ENCODE data around the gene WDR90. TPM values are rescaled to one million over a fixed set of nuclear protein-coding genes. Genes with fewer than 3 reads are reported as not detected.
"Not testable (repeated sequence)": the region's sequence is repeated elsewhere in the genome, so short reads cannot be mapped to it uniquely, and the experiment has no call there.

The WDR90 gene
- total RNA-seq, 1 donor from 2014 or later = 14.8 TPM

DNA sequence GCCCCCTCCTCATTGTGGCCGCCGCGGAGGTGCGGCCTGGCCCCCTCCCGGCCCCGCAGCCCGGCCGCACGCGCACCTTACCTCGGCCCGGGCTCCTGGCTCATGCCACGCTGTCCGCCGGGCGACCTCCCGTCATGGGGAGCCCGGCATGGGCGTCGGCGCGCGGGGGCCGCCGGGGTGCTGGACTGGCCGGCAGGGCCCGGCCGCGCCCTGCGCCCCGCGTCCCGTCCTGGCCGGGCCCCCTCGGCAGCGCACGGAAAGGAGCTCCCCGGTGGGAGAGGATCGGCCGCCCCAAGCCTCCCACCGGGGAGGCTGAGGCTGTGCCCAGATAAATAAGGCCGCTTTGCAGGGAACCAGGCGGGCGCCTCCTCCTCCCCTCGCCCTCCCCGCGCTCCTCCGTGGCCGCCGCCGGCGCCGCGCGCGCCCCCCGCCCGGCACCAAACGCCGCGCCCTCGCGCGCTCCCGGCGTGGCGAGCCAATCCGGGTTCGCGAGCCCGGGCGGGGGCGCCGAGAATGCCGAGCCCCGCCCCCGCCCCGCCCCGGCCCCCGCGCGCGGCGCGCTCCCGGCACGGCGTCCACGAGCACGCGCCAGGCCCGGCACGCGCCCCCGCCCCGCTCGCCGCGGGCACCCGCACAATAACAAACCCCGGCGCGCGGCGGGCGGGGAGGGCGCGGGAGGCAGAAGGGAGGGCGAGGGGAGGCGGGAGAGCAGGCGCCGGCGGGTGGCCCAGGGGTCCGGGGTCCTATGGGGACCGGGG lies 56.4 kb downstream of the WDR90 start, which contains the start of gene FBXL16:
Gene FBXL16 (minus strand): TSS at position 371 of the 758 bp plus-strand sequence. CDS start 8,396 bp downstream, outside the sequence.
- no peak for DNase-seq (ENCODE audit: low read depth, low spot score)

DNA sequence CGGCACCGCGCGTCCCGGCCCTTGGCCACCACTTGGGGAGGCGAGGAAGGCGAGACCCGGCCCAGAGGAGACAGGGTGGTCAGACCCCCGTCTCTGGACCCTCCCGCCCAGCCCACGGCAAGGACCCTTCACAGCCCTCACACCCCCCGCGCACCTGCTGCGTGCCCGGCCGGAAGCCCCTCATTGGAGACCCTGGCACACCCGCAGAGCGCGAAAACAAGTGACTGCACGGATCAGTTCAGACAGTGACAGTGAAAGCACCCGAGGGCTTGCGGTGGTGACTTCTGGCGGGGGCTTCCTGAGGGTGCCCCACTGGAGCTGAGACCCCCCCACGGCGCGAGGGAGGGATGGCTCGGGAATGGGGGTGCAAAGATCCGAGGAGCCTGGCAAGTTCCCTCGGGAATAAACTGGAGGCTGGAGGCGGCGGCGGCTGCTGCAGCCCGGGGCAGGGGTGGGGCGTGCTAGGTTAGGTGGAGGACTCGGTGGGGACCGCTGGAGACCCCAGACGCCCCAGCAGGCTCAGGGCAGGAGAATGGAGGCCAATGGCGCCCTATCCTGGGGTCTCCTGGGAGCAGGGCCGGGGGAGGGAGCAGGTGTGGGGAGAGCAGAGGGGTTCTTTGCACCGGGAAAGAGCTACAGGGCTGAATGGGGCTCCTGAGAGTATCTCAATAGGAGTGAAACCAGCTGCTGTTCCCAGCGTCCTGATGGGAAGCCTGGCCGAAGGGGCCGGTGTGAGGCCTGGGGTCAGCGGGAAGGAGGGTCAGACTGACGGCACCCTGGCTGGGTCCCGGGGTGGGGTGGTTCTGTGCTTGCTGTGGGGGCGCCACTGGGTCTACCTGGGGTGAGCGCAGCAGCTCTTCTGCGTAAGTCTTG lies 57.3 kb downstream of the WDR90 start:
- no peak for DNase-seq (ENCODE audit: low read depth, low spot score)

DNA sequence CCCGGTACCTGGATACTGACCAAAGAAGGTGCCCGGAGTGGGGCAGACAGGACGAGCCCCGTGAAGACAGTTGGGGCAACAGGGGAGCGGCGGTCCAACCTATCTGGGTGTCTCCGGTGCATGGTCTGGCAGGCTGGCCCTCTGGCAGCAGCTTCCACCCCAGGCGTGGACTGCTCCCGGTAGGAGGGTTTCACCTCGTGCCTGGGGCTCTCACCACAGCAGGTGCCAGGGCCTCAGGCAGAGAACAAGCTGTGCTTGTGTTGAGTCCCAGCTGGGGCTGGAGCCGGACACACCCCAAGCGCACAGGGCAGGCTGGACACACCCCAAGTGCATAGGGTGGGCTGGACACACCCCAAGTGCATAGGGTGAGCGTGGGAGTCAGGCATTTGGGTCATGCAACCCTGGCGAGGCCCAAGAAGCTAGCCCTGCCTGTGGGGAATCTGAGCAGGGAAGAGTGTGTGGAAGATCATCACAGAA lies 57.9 kb downstream of the WDR90 start:
- no peak for DNase-seq (ENCODE audit: low read depth, low spot score)

DNA sequence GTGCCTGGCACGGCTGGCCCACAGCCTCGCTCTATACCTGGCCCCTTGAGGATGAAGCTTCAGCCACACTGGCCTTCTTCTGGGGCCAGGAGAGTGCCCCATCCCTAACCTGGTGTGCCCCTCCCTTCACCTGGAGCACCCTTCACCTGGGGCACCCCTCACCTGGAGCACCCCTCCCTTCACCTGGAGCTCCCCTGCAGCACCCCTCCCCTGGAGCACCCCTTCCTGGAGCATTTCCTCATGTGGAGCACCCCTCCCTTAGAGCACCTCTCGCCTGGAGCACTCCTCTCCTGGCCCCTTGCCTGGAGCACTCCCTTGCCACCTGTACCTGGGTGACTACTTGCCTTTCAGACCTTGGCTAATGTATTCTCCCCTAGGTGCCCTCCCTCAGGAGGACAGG lies 58.9 kb downstream of the WDR90 start:
- no peak for DNase-seq (ENCODE audit: low read depth, low spot score)

DNA sequence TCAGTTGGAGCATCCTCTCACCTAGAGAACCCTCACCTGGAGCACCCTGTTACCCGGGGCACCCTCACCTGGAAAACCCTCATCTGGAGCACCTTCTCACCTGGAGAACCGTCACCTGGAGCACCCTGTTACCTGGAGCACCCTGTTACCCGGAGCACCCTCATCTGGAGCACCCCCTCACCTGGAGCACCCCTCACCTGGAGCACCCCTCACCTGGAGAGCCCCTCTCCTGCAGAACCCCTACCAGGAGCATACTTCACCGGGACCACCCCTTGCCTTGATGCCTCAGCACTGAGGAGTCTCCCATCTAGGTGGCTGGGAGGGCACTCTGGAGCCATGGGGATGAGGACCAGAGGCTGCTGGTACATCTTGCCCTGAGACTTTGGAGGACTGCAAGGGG lies 59.8 kb downstream of the WDR90 start:
- no peak for DNase-seq (ENCODE audit: low read depth, low spot score)

DNA sequence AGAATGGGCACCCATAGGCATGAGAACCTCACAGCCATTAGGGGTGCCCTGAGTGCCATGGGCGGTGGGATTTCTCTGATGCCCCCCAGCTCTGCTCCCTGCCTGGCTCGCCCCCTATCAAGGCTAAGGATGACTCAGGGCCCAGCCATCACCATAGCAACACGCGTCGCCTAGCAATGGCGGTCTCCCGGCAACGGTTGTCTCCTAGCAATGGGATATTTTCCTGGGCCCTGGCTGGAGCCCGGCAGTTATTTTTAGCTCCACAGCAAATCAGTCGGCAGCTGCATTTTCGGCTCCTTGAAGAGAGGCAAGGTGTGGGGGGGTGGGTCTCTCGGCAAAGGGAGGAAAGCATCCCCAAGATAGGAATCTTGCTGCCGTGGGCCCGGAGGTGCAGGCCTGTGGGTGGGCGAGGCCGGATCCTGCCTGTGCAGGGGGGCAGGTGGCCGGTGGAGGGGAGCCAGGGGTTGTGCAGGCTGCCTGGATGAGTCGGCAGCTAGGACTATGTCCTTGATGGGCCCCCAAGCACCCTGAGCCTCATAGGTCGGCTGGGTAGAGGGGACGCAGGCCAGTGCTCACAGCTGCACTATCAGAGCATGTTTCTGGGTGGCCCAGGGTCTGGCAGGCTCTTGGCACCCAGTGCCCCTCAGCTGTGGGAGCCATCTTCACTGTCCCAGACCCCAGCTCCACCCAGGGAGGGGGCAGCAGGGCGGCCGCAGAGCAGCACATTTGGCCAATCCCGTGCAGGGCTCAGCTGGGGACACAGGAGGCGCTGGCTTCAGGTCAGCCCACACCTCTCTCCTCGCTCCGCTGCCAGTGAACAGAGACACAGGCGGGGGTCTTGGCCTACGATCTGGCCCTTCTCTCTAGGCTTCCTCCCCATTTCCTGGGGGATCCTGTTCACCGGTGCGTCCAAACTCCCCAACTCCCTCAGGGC lies 60.7 kb downstream of the WDR90 start:
- DNase-seq (ENCODE audit: low read depth, low spot score) = no peak

DNA sequence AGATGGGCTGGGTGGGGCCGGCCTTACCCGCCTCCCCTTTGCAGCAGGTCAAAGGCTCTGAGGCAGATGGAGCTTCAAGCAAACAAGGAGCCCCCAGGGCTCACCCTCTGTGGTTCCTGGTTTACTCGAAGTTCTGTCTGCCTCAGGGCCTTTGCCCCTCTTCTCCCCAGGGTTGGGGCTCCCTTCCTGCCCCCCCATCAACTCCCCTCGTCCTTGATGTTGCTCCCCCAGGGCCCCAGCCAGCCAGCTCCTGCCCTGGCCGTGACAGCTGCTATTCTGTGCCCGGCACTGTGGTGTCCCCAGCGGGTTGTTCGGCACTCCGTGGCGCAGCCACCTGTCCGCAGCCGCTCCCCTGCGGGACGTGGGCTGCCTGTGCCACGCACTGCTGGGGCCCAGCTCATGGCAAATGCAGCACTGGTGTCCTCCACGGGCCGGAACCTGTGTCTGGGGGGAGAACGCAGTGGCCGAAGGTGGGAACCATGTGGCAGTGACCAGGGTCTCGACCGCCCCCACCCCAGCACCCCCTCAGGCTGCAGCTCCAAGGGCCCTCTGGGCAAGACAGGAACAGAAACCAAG lies 61.4 kb downstream of the WDR90 start:
- no peak for DNase-seq (ENCODE audit: low read depth, low spot score)

DNA sequence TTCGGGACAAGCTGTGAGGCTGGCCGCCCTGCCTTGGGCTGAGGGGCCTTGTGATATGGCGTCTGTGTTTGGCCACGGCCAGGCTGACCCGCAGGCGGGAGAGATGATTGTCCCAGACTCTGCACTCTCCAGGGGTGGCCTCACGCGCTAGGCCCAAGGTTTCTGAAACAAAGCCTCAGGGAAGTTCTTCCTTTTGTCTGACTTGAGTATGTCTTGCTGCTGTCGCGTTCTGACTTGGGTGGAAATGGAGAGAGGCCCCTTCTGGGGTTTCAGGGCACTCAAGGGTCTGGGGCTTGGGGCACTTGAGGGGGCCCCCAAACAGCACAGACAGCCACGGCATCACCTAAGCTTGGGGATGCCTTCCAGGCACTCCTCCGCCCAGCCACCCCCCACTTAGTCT lies 61.9 kb downstream of the WDR90 start:
- DNase-seq (ENCODE audit: low read depth, low spot score) = no peak

DNA sequence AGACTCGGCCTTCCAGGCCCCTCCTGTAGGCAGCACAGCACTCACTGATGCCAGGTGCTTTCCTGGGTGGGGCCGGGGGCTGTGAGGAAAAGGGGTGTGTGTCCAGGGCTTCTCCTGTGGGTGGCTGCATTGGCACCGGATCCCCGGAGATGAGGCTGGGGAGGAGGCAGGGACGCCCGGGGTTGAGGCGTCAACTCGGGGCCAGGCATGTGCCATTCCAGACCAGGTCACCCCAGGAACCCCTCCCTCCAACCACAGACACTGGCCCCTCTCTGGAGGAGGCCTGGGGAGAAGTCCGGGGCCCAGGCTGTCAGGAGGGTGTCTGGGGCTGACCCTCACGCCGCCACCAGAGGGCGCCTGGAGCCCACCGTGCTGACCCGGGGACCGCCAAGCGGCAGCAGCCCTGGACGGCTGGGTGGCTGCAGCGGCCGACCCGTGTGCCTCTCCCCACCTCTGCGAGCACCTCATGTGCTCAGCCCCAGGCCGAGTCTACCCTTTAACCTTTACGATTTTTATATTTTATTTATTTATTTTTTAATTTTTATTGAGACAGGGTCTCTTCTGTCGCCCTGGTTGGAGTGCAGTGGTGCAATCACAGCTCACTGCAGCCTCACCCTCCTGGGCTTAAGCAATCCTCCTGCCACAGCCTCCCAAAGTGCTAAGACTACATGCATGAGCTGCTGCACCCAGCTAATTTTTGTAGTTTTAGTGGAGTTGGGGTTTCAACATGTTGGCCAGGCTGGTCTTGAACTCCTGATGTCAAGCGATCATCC lies 62.6 kb downstream of the WDR90 start:
- DNase-seq (ENCODE audit: low read depth, low spot score) = no peak

DNA sequence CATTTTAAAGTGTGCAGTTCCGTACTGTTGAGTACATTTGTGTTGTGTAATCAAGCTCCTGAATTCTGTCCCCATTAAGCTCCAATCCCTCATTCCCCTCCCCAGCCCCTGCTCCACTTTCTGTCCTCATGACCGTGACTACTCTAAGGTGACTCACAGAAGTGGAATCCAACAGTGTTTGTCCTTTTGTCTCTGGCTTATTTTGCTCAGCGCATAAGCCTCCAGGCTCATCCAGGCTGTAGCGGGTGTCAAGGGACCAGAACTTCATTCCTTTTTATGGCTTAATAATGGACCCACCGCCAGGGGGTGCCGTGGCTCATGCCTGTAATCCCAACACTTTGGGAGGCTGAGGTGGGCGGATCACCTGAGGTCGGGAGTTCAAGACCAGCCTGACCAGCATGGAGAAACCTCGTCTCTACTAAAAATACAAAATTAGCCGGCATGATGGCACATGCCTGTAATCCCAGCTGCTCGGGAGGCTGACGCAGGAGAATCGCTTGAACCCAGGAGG lies 63.6 kb downstream of the WDR90 start:
- not testable (repeated sequence) for DNase-seq (ENCODE audit: low read depth, low spot score)

DNA sequence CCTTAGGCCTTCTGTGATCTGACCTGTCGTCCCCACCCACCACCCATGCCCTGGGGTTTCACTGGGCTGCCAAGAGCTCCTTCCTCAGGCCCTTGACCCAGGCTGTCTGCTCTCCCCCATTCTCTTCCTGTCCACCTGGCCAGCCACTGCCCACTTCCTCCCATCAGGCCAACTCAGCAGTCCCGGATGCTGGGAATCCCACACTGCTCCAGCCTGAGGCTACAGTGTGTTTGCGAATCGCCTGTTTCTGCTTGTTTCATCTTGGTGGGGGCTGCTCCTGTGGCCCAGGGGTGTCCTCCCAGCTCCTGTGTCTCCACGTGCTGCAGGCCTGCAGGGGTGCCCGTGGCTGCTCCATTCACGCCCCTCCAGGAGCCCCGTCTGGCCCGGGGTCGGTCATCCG lies 64.9 kb downstream of the WDR90 start:
- no peak for DNase-seq (ENCODE audit: low read depth, low spot score)

DNA sequence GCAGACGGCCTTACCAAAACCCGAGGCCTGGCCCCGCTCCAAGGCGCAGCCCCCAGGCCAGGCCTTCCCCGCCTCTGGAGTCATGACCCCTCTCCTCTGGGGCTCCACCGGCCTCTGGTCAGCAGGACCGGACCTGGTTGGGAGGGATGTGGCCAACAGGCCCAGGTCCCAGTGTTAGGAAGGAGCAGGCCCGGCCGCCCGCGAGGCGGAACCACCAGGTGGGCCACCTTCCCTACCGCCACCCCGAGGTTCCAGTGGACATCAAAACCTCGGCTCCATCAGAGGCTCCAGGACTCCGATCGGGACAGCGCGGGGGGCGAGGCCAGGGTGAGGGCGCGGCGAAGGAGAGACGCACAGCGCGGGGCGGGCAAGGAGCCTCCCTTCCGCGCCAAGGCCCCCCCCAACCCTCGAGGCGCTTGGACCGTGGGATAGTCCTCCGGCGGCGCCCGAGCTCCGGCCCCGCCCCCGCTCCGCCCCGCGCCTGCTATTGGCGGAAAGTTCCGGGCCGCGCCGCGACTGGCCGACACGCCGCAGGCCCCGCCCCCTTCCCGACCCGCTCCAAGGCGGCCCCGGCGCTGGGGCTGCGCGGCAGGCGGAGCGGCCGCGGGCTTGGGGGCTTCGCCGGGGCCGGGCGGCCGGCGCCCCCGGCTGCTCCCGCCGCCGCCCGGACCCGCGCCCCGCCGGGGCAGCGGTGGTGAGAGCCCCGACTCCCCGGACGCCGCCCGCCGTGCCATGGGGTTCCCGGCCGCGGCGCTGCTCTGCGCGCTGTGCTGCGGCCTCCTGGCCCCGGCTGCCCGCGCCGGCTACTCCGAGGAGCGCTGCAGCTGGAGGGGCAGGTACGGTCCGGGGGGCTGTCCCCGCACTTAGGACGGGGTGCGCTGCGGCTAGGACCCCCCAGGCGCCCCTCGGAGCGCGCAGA lies 65.7 kb downstream of the WDR90 start, which contains the start of gene METRN:
Gene METRN (plus strand): TSS at position 561 of the 919 bp plus-strand sequence. CDS start 172 bp downstream, at position 733.
- DNase-seq (ENCODE audit: low read depth, low spot score) = no peak

DNA sequence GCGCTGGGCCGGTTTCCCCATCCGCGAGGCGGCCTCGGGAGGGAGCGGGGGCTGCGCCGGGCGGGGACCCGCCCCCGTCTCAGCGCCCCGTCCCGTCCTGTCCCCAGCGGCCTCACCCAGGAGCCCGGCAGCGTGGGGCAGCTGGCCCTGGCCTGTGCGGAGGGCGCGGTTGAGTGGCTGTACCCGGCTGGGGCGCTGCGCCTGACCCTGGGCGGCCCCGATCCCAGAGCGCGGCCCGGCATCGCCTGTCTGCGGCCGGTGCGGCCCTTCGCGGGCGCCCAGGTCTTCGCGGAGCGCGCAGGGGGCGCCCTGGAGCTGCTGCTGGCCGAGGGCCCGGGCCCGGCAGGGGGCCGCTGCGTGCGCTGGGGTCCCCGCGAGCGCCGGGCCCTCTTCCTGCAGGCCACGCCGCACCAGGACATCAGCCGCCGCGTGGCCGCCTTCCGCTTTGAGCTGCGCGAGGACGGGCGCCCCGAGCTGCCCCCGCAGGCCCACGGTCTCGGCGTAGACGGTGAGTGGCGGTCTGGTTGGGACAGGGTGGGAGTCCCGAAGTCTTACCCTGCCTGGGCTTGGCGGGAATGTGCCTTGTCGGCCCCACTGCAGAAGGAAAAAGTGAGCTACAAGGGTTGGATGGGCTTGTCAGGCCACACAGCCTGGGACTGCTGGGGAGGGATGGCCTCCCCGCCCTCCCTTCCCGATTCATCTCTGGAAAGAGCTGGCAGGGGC lies 66.5 kb downstream of the WDR90 start:
- DNase-seq (ENCODE audit: low read depth, low spot score) = no peak

DNA sequence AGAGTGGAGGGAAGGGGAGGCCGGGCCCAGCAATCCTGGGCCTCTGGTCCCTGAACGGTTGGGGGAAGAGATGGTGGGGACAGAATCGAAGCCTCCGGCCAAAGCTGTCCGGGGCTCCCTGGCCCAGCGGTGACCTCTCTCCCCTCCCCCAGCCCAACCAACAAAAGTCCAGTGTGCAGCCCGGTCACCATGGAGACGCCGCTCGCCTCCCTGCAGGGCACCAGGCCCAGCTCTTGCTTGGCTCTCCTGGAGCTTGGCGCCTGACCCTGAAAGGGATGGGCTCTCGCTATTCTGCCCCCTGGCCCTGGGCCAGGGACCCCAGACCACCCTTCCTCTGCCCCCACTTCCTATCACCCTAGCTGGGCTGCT lies 67.0 kb downstream of the WDR90 start:
- DNase-seq (ENCODE audit: low read depth, low spot score) = no peak

DNA sequence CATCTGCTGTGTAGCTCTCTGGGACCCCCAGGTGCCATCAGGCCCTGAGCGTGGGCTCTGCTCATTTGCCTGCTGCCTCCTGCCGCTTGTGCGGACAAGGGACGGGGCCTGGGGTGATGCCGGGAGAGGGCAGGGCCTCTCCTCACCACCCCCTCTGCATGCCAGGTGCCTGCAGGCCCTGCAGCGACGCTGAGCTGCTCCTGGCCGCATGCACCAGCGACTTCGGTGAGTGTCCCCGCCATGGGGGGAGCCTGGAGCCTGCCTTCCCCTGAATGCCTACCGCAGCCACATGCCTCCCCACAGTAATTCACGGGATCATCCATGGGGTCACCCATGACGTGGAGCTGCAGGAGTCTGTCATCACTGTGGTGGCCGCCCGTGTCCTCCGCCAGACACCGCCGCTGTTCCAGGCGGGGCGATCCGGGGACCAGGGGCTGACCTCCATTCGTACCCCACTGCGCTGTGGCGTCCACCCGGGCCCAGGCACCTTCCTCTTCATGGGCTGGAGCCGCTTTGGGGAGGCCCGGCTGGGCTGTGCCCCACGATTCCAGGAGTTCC lies 67.7 kb downstream of the WDR90 start:
- no peak for DNase-seq (ENCODE audit: low read depth, low spot score)
